GM21786 (cell line): ENCODE results near the gene GDF11.

Experiments used
- ATAC-seq: cut with Tn5 transposase; IDR thresholded peaks from one replicate; pipeline ENCODE4 v1.9.1; 2021; ENCODE audit not compliant: unreplicated experiment

GDF11 gene

GRCh38 chr12:55721601-55722213, 21.2 kb upstream of the GDF11 start:
- no peak for ATAC-seq

DNA sequence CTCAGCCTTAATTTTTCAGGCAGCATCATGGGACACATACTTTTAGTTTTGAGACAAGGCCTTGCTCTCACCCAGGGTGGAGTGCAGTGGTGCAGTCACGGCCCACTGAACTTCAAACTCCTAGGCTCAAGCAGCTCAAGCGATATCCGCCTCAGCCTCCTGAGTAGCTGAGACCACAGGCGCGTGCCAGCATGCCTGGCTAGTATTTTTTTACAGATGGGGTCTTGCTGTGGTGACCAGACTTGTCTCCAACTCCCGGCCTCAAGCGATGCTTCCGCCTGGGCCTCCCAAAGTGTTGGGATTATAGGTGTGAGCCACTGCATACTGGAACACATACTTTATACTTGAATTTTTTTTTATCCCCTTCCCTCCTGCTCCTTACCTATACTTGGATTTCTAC, 20.0 kb upstream of the GDF11 start:
- ATAC-seq, result no peak

- no peak for ATAC-seq
Observed at GRCh38 chr12:55723516-55724225, 19.3 kb upstream of the GDF11 start.

GRCh38 chr12:55724226-55724939, 18.5 kb upstream of the GDF11 start:
- ATAC-seq, result peak; percentile 24

DNA sequence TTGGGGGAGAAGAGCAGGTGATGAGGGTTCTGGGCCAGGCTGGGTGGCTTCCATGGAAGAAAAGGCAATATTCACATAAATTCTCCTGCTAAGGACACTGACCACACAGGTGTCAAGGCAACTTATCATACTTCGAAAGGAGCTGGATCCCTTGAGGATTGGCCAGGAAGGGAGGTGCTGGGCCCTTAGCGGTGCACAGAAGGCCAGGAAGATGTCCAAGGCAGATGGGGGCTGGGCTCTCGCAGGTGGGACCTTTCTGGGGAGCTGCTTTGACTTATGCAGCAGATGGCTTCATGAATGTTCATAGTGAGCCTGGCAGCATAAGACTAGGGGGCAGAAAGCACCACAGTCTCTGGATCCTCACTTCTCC, 18.0 kb upstream of the GDF11 start:
- ATAC-seq, result no peak

GRCh38 chr12:55725556-55725955, 17.4 kb upstream of the GDF11 start:
- no peak for ATAC-seq

DNA sequence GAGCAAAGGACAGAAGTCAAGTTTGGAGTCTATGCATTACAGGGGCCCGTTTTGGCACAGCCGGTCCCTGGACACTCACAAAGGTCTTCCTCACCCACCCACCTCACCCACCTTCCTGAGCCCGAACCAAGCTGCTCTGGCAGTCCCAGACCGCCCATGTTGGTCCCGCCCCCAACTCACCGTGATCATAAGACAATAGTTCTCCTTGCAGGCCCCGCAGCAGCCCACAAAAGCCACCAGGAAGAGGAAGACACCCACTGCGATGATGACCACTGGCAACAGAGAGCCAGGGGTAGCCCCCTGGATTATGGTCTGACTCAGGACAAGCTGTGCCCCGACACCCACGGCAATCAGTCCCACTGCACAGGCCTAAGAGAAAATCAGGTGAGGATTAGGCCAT, 16.0 kb upstream of the GDF11 start:
- ATAC-seq, result no peak

DNA sequence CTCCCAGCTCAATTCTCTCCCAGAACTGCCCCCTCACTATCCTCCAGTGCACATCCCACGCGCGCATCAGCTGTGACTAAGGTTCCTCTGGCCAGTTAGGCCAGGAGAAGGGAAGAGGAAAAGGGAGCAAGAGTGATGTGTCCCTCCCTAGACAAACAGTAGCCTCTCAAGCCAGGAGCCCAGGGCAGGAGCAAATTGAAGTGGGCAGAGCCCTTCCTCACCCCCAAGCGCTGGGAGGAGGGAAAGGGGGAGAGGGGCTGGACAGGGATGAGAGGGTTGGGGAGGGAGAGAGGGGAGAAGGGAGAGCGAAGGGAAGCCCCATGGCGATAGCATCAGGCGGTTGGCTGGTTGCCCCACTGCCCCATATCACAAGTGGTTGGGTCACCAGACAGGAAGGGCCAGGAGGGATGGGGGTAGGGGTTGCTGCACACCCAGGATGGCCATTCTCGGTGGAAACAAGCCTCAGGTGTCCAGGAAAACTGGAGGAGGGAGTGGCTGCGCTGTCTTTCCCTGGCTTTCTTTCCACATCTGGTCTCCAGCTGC, 15.2 kb upstream of the GDF11 start:
- no peak for ATAC-seq

DNA sequence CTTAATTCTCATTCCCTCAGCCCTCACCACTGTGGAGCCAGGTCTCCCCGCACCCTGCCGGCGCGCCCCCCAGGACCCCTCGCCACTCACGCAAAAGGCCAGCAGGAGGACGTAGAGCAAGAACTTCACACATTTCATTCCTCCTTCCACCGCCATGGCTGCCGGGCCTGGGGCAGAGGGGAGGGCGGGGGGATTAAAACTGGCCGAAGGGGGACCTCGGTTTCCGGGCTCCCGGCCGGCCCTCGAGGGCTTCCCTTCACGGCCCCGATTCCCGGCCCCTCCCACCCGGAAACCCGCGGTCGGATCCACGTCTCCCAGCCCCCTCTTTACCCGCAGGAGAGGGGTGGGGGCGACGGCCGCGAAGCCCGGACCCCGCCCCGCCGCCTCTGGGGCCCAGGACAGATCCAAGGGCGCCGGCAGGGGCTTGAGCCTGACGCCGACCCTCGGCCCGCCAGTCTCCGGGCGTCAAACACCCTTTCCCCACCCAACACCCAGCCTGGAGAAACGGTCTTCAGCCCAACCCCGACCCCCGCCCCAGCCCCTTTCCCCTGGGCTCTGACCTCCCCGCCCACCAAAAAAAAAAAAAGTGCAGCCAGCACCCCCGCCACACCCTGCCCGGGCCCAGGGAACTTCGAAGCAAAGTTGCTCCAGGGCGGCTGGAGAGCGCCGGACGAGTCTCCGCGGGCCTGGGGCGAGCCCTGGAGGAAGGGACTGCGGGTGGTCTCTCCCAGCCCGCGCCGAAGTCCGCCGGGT, 14.6 kb upstream of the GDF11 start:
- ATAC-seq, result peak; percentile 20

GRCh38 chr12:55728939-55729818, 13.7 kb upstream of the GDF11 start, which contains the start of gene CD63:
TSS of gene CD63 (minus strand) at chr12:55729009. CDS start at chr12:55728341, 668 bp downstream.
- ATAC-seq, result peak; percentile 59

- ATAC-seq, result peak; percentile 39
Observed at GRCh38 chr12:55729819-55730818, 12.8 kb upstream of the GDF11 start.

GRCh38 chr12:55732288-55732687, 10.6 kb upstream of the GDF11 start:
- ATAC-seq, result no peak

GRCh38 chr12:55733021-55733555, 9.8 kb upstream of the GDF11 start:
- ATAC-seq, result no peak

GRCh38 chr12:55733858-55734257, 9.1 kb upstream of the GDF11 start:
- no peak for ATAC-seq

- ATAC-seq, result no peak
Observed at GRCh38 chr12:55734595-55734994, 8.3 kb upstream of the GDF11 start.

DNA sequence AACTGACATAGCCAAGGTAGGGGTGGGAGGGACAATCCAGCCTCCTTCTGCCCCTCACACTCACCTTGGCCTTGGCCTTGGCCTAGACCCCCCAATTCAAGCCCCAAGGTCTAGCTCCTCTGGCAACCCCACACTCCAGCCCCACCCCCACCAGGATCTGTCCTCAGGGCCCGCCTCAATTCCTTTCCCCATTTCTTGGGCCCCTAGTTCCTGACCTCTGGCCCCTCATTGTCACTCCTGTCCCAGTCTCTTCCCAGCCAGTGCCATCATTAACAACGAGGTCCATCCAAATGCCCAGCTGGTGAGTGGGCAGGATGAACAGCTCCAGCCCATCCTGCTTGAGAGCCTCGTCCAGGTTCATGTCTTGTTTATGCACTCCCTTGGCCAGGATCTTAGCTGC, 6.8 kb upstream of the GDF11 start:
- ATAC-seq, result no peak

DNA sequence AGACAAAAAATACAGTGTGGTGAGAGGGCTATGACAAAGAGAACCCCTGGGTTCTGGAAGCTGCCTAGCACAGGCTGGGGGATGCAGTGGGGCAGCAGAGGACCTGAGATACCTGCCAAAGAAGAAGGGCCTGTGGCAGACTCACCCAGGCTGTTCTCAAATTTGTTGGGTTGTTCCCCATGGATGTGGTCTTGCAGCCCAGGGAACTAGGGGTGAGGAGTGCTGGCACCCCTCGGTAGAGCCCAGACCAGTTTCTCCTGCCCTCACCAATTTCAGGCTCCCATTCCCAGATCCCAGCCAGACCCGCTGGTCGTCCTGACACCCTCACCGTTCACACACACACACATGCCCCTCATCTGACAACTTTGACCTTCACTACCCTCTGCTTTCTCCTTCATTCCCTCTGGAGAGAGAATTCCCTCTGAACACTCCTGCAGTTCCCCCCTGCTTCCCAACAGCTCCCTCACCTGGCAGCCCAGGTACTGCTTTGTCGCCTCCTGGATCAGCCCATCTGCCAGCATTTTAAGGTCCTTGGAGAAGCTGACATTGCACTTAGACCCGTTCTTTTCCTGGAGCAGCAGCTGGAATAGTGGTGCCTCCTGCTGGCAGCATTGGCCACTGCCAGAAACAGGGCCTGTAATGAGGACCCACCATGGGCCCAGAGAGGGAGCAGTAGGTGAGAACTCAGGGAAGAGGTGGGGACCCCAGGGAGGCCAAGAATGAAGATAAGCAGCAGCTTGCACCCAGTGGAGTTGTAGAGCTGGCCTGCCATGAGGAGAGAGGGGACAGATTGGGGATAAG, 5.9 kb upstream of the GDF11 start:
- peak; percentile 36 for ATAC-seq

GRCh38 chr12:55737581-55738122, 5.3 kb upstream of the GDF11 start:
- peak; percentile 4 for ATAC-seq
